ENCODE results near the gene TGM6. TPM values are rescaled to one million over a fixed set of nuclear protein-coding genes. Genes with fewer than 3 reads are reported as not detected.
A peak's percentile ranks its signal among the peaks of the same experiment; 100 is the strongest.

The TGM6 gene
- total and polyA plus RNA-seq, 4 donors = not detected

GRCh38 chr20:2378893-2379292 lies 1.8 kb upstream of the TGM6 start:
- Histone ChIP-seq H3K9ac (ENCODE audit: insufficient read depth in 1 of 2, low read length in 2 of 2) (no peak overlapping the region), H3K9me3 (ENCODE audit: control insufficient read depth in 4 of 4, insufficient read depth in 3 of 4, low read length in 3 of 4) (peaks cover 0 to 4% (median 0%) of the 10 kb centered on the region in 4 donors), H3K4me1 (ENCODE audit: control insufficient read depth in 5 of 5, insufficient read depth in 5 of 5, low read length in 5 of 5) (peaks cover 0 to 4% (median 0%) of the 10 kb centered on the region in 5 donors), H3K27ac (ENCODE audit: low read depth in 1 of 2, low read length in 1 of 2) (no peak overlapping the region), H3K4me3 (no peak overlapping the region), H3K36me3 (ENCODE audit: control insufficient read depth in 4 of 4, insufficient read depth in 4 of 4, low read length in 4 of 4) (no peaks in the 10 kb centered on the region), H3K27me3 (ENCODE audit: control insufficient read depth in 3 of 3, insufficient read depth in 3 of 3, low read length in 2 of 3) (no peaks in the 10 kb centered on the region)
- 87 to 94% methylated on average over 7 of the region's 7 CpGs for WGBS, 2 donors
- no peak for TF ChIP-seq CTCF (IDR thresholded peaks at IDR 0.05; ENCODE audit: control extremely low read depth, extremely low read depth)
- DNase-seq (no peak), ATAC-seq (ENCODE audit: insufficient read depth, low FRiP score) (no peak)

GRCh38 chr20:2379511-2380229 lies 1.0 kb upstream of the TGM6 start:
- Histone ChIP-seq H3K9ac (ENCODE audit: insufficient read depth in 1 of 2, low read length in 2 of 2) (no peak overlapping the region), H3K36me3 (ENCODE audit: control insufficient read depth in 4 of 4, insufficient read depth in 4 of 4, low read length in 4 of 4) (no peaks in the 10 kb centered on the region), H3K27ac (ENCODE audit: low read depth in 1 of 2, low read length in 1 of 2) (no peak overlapping the region), H3K27me3 (ENCODE audit: control insufficient read depth in 3 of 3, insufficient read depth in 3 of 3, low read length in 2 of 3) (no peaks in the 10 kb centered on the region), H3K4me1 (ENCODE audit: control insufficient read depth in 5 of 5, insufficient read depth in 5 of 5, low read length in 5 of 5) (peaks cover 0 to 4% (median 0%) of the 10 kb centered on the region in 5 donors), H3K9me3 (ENCODE audit: control insufficient read depth in 4 of 4, insufficient read depth in 3 of 4, low read length in 3 of 4) (peaks cover 0 to 4% (median 0%) of the 10 kb centered on the region in 4 donors), H3K4me3 (no peak overlapping the region)
- ATAC-seq (ENCODE audit: insufficient read depth, low FRiP score) = no peak
- no peak for TF ChIP-seq CTCF (IDR thresholded peaks at IDR 0.05; ENCODE audit: control extremely low read depth, extremely low read depth)
- DNase-seq = peak in 1 of 3 donors; percentile 40
- 20 to 27% methylated on average over 9 of the region's 9 CpGs for WGBS, 2 donors

- WGBS, 2 donors = 66 to 76% methylated on average over 7 of the region's 7 CpGs
These were observed 602 bp downstream of the TGM6 start for GRCh38 chr20:2381303-2381702.

More at GRCh38 chr20:2381303-2381702, 602 bp downstream of the TGM6 start:
- peaks cover 0 to 2% (median 0%) of the 10 kb centered on the region in 4 donors for H3K9me3 ChIP-seq (ENCODE audit: control insufficient read depth in 4 of 4, insufficient read depth in 3 of 4, low read length in 3 of 4)
- H3K27me3 ChIP-seq (ENCODE audit: control insufficient read depth in 3 of 3, insufficient read depth in 3 of 3, low read length in 2 of 3) = no peaks in the 10 kb centered on the region
- no peaks in the 10 kb centered on the region for H3K36me3 ChIP-seq (ENCODE audit: control insufficient read depth in 4 of 4, insufficient read depth in 4 of 4, low read length in 4 of 4)
- no peak overlapping the region for H3K27ac ChIP-seq (ENCODE audit: low read depth in 1 of 2, low read length in 1 of 2)
- H3K4me1 ChIP-seq (ENCODE audit: control insufficient read depth in 5 of 5, insufficient read depth in 5 of 5, low read length in 5 of 5) = peaks cover 0 to 4% (median 0%) of the 10 kb centered on the region in 5 donors
- H3K9ac ChIP-seq (ENCODE audit: insufficient read depth in 1 of 2, low read length in 2 of 2) = no peak overlapping the region
- TF ChIP-seq CTCF (IDR thresholded peaks at IDR 0.05; ENCODE audit: control extremely low read depth, extremely low read depth) = no peak
- ATAC-seq (ENCODE audit: insufficient read depth, low FRiP score) = no peak
- no peak for DNase-seq
- H3K4me3 ChIP-seq = no peak overlapping the region
